ENCODE results near the gene KCNJ6.
A peak's percentile ranks its signal among the peaks of the same experiment; 100 is the strongest.

Gene KCNJ6

GRCh38 chr21:37903396-37903795, 12.9 kb downstream of the KCNJ6 start:
- no peak for DNase-seq

GRCh38 chr21:37899146-37899545, 17.1 kb downstream of the KCNJ6 start:
- DNase-seq, result no peak

GRCh38 chr21:37896788-37897187, 19.5 kb downstream of the KCNJ6 start:
- DNase-seq, result no peak

GRCh38 chr21:37891972-37892371, 24.3 kb downstream of the KCNJ6 start:
- DNase-seq, result no peak

- no peak for DNase-seq
Observed at GRCh38 chr21:37888659-37889058, 27.6 kb downstream of the KCNJ6 start.

- DNase-seq, result no peak
Observed at GRCh38 chr21:37886726-37887299, 29.4 kb downstream of the KCNJ6 start.

- DNase-seq, result no peak
Observed at GRCh38 chr21:37886120-37886519, 30.1 kb downstream of the KCNJ6 start.

GRCh38 chr21:37878946-37879660, 37.2 kb downstream of the KCNJ6 start:
- DNase-seq, result no peak

GRCh38 chr21:37877888-37878684, 38.2 kb downstream of the KCNJ6 start:
- no peak for DNase-seq

GRCh38 chr21:37877171-37877570, 39.1 kb downstream of the KCNJ6 start:
- no peak for DNase-seq

GRCh38 chr21:37876561-37876960, 39.7 kb downstream of the KCNJ6 start:
- no peak for DNase-seq

- no peak for DNase-seq
Observed at GRCh38 chr21:37874904-37875780, 41.1 kb downstream of the KCNJ6 start.

- no peak for DNase-seq
Observed at GRCh38 chr21:37874481-37874880, 41.8 kb downstream of the KCNJ6 start.

GRCh38 chr21:37873655-37874054, 42.6 kb downstream of the KCNJ6 start:
- DNase-seq, result no peak

GRCh38 chr21:37871121-37871862, 45.0 kb downstream of the KCNJ6 start:
- no peak for DNase-seq

GRCh38 chr21:37870221-37870620, 46.0 kb downstream of the KCNJ6 start:
- no peak for DNase-seq

- no peak for DNase-seq
Observed at GRCh38 chr21:37869661-37870060, 46.6 kb downstream of the KCNJ6 start.

GRCh38 chr21:37868446-37869295, 47.6 kb downstream of the KCNJ6 start:
- no peak for DNase-seq

- DNase-seq, result peak; percentile 5
Observed at GRCh38 chr21:37866027-37866426, 50.2 kb downstream of the KCNJ6 start.

- DNase-seq, result no peak
Observed at GRCh38 chr21:37865156-37865555, 51.1 kb downstream of the KCNJ6 start.

GRCh38 chr21:37863842-37864241, 52.4 kb downstream of the KCNJ6 start:
- DNase-seq, result no peak
